ENCODE measurements around the gene ANXA6. TPM values are rescaled to one million over a fixed set of nuclear protein-coding genes. Genes with fewer than 3 reads are reported as not detected.

The ANXA6 gene
- total RNA-seq, 2 experiments from 2014 or later, result 322 to 332 TPM

DNA sequence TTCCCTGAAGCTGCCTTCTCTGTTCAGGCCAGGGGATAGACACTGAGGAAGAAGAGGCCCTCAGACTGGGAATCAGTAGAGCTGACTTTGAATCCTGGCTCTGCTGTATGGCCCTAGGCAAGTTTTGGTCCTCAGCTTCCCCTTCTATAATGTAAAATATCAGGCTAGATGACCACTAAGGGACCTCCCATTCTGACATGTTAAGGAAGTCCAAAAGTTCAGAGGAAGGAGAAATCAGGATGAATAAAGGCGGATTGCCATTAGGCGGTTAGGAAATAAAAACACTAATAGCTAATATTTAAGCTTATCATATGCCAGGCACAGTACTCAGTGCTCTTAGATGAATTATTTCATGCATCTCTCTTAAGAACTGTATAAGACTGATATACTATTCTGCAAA is 67.9 kb downstream of the ANXA6 start:
- intact Hi-C loops (cut with DNase I, micrococcal nuclease), result loop anchor here in 1 of 2 experiments (5.0 to 10.0 kb wide), 2 partner anchors 37 to 305 kb away; no protein-coding TSS in a partner anchor

DNA sequence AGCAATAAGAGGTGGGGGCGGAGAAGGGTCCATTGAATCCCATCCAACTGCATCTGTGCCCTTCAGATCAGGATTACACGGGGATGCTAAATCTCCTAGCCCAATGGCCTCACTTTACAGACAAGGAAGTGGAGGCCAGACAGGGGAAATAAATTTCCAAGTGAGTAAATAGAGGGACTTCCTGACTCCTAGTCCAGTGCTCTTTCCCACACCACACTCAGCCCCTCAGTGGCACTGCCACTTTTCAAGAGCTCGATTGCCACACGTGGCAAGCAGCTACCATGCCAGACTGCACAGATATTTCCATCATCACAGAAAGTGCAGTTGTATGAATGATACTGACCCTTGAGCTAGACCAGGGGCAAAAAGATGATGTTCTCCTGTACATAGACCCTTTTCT is 68.6 kb downstream of the ANXA6 start:
- H3K27ac Mint-ChIP-seq, result no peak overlapping the region
- POLR2A ChIA-PET, result interaction anchor here (0.8 kb wide), 1 partner anchor 11 kb away, joined by 6 read pairs; no protein-coding TSS in a partner anchor
- ATAC-seq (no peak), DNase-seq (no peak)
- CTCF ChIA-PET, result interaction anchor here (1.3 to 2.8 kb wide), 5 partner anchors 8 to 37 kb away, joined by 3 to 16 read pairs (median 6); partner anchors contain the start of gene TNIP1
- intact Hi-C loops (cut with DNase I, micrococcal nuclease), result loop anchor here in 1 of 2 experiments (5.0 to 10.0 kb wide), 2 partner anchors 37 to 304 kb away; no protein-coding TSS in a partner anchor
- peaks cover 55% of the 10 kb centered on the region for H3K4me1 Mint-ChIP-seq
- H3K4me3 Mint-ChIP-seq, result no peak overlapping the region
- no peaks in the 10 kb centered on the region for H3K9me3 Mint-ChIP-seq (ENCODE audit: low read depth)
- H3K27me3 Mint-ChIP-seq, result no peaks in the 10 kb centered on the region
- H3K36me3 Mint-ChIP-seq (ENCODE audit: low read depth), result peaks cover 14% of the 10 kb centered on the region

More for the DNA sequence above, 67.9 kb downstream of the ANXA6 start:
- Mint-ChIP-seq H3K27me3 (no peaks in the 10 kb centered on the region), H3K36me3 (ENCODE audit: low read depth) (peaks cover 10% of the 10 kb centered on the region), H3K27ac (no peak overlapping the region), H3K4me3 (no peak overlapping the region), H3K4me1 (peaks cover 56% of the 10 kb centered on the region), H3K9me3 (ENCODE audit: low read depth) (no peaks in the 10 kb centered on the region)
- ATAC-seq (no peak), DNase-seq (no peak)
- CTCF ChIA-PET, result interaction anchor here (0.5 to 2.8 kb wide), 8 partner anchors 8 to 51 kb away, joined by 3 to 16 read pairs (median 4); partner anchors contain the start of gene TNIP1
- POLR2A ChIA-PET, result interaction anchor here (0.8 kb wide), 1 partner anchor 11 kb away, joined by 6 read pairs; no protein-coding TSS in a partner anchor

DNA sequence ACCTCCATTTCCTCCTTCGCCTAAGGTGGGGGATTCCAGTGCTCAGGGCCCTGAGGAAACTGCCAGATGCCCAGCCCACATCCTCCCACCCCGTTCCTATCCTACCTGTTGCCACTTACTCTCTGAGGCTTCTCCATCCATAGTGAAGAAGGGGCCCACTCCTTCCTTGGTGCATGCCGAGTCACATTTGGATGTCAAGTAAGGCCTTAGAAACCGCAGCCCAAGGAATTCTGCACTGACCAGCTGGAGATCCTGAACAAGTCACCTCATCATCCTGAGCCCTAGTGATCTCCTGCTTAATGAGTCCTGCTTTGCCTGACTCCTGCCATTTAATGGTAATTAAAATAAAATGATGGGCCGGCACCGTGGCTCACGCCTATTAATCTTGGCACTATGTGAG is 70.1 kb downstream of the ANXA6 start:
- H3K9me3 Mint-ChIP-seq (ENCODE audit: low read depth), result no peaks in the 10 kb centered on the region
- peaks cover 54% of the 10 kb centered on the region for H3K4me1 Mint-ChIP-seq
- CTCF ChIA-PET, result interaction anchor here (0.8 to 2.4 kb wide), 5 partner anchors 11 to 163 kb away, joined by 3 to 15 read pairs (median 5); no protein-coding TSS in a partner anchor
- DNase-seq (no peak), ATAC-seq (no peak)
- POLR2A ChIA-PET, result interaction anchor here (0.7 to 1.0 kb wide), 2 partner anchors 9 kb away, joined by 3 read pairs; no protein-coding TSS in a partner anchor
- intact Hi-C loops (cut with DNase I, micrococcal nuclease), result loop anchor here in 1 of 2 experiments (5.0 to 10.0 kb wide), 2 partner anchors 35 to 303 kb away; no protein-coding TSS in a partner anchor
- H3K36me3 Mint-ChIP-seq (ENCODE audit: low read depth), result peaks cover 18% of the 10 kb centered on the region
- peak overlapping the region; percentile 86 for H3K27ac Mint-ChIP-seq
- no peaks in the 10 kb centered on the region for H3K27me3 Mint-ChIP-seq
- H3K4me3 Mint-ChIP-seq, result peak overlapping the region; percentile 80

DNA sequence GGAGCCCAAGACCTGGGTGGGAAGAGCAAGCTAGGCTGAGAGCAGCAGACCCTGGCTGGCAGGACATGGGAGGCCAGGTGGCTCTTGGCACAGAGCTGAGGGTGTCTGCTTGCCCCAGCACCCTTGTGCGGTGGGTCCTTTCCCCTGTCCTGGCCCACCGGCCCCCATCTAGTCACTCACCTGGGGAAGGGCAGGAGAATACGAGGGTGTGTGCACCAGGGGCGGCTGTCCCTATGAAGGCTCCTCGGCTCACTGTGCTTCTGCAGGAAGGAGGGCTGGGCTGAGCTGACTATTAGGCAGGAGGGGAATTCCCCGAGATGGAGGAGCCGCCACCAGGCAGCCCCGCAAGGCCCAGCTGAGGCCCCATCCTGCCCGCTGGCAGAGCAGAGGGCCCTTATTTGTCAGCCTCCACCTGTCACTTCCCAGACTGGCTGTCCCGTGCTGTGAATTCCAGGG is 70.6 kb downstream of the ANXA6 start:
- peak overlapping the region; percentile 80 for H3K4me3 Mint-ChIP-seq
- H3K27me3 Mint-ChIP-seq, result no peaks in the 10 kb centered on the region
- ATAC-seq, result peak; percentile 78
- peak overlapping the region; percentile 86 for H3K27ac Mint-ChIP-seq
- POLR2A ChIA-PET, result interaction anchor here (0.6 to 1.0 kb wide), 2 partner anchors 8 to 528 kb away, joined by 3 read pairs; no protein-coding TSS in a partner anchor
- peaks cover 23% of the 10 kb centered on the region for H3K36me3 Mint-ChIP-seq (ENCODE audit: low read depth)
- H3K9me3 Mint-ChIP-seq (ENCODE audit: low read depth), result no peaks in the 10 kb centered on the region
- DNase-seq, result peak; percentile 85
- CTCF ChIA-PET, result interaction anchor here (0.8 to 2.4 kb wide), 9 partner anchors 11 to 164 kb away, joined by 3 to 15 read pairs (median 3); no protein-coding TSS in a partner anchor
- intact Hi-C loops (cut with DNase I, micrococcal nuclease), result loop anchor here in 1 of 2 experiments (5.0 to 10.0 kb wide), 2 partner anchors 35 to 302 kb away; no protein-coding TSS in a partner anchor
- H3K4me1 Mint-ChIP-seq, result peaks cover 57% of the 10 kb centered on the region

DNA sequence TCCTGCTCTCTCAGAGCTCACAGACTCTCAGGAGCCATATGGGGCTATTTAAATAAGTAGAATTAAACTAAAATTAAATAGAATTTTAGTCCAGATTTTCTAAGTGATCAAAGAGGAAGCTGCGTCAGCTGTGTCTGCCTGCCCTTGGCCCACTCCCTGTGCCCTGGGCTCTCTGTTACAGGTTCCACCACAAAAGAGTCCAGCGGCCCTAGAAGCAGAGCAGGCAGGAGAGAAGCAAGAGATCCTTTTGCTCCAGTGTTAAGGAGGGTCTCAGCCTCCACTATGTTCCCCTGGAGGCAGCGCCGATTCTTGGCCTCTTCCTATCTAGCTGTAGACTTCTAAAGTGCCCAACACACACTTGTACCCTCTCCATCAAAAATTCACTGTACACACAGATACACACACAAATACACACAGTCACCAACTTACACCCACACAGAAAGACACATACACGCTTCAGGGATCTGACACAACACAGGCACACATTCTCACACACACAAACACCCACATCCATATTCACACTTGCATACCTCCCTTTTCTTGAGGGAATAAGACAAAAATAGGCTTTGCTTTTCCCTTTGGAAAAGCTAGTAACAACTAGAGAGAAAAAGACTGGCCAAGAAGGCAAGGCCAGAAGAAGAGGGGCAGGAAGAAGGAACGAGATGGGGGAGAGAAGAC is 71.2 kb downstream of the ANXA6 start:
- no peak for ATAC-seq
- H3K36me3 Mint-ChIP-seq (ENCODE audit: low read depth), result peaks cover 25% of the 10 kb centered on the region
- ChIA-PET POLR2A (interaction anchor here (0.6 to 1.0 kb wide), 2 partner anchors 8 to 527 kb away, joined by 3 read pairs; no protein-coding TSS in a partner anchor), CTCF (interaction anchor here (0.6 to 2.4 kb wide), 8 partner anchors 12 to 97 kb away, joined by 3 to 15 read pairs (median 4); no protein-coding TSS in a partner anchor)
- intact Hi-C loops (cut with DNase I, micrococcal nuclease), result loop anchor here in 1 of 2 experiments (5.0 to 10.0 kb wide), 2 partner anchors 34 to 302 kb away; no protein-coding TSS in a partner anchor
- no peaks in the 10 kb centered on the region for H3K9me3 Mint-ChIP-seq (ENCODE audit: low read depth)
- H3K27me3 Mint-ChIP-seq, result no peaks in the 10 kb centered on the region
- H3K4me1 Mint-ChIP-seq, result peaks cover 55% of the 10 kb centered on the region
- no peak for DNase-seq
- H3K27ac Mint-ChIP-seq, result peak overlapping the region; percentile 86
- peak overlapping the region; percentile 80 for H3K4me3 Mint-ChIP-seq

DNA sequence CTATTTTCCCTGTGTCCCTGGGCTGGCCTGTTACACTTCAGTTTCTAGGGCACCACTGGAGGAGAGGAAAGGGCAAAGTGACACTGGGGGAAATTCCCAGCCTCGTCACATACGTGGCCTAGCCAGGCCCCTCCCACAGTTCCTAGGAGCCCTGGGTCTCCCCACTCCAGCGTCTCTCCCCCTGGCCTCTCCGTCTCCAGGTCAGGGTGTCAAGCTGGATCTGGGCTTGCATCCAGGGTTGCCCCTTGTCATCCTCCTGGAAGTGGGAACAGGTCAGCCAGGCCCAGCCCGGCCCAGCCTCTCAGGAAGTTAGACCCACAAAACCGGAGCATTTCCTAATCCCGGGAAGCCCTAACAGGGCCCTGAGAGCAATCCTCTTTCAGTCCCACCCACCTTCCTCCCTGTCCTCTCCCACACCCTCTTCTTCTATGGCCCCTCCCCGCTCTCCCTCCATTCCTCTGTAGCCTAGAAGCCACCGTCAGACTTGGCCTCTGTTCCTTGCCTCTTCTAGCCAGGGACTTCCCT is 72.0 kb downstream of the ANXA6 start:
- ATAC-seq (peak; percentile 12), DNase-seq (peak; percentile 74)
- H3K4me1 Mint-ChIP-seq, result peaks cover 55% of the 10 kb centered on the region
- no peaks in the 10 kb centered on the region for H3K27me3 Mint-ChIP-seq
- POLR2A ChIA-PET, result no interaction called here
- H3K4me3 Mint-ChIP-seq, result peak overlapping the region; percentile 80
- peaks cover 26% of the 10 kb centered on the region for H3K36me3 Mint-ChIP-seq (ENCODE audit: low read depth)
- CTCF ChIA-PET, result interaction anchor here (1.2 to 2.4 kb wide), 4 partner anchors 9 to 30 kb away, joined by 3 to 15 read pairs (median 6); no protein-coding TSS in a partner anchor
- intact Hi-C loops (cut with DNase I, micrococcal nuclease), result loop anchor here in 1 of 2 experiments (5.0 to 10.0 kb wide), 2 partner anchors 33 to 301 kb away; no protein-coding TSS in a partner anchor
- no peaks in the 10 kb centered on the region for H3K9me3 Mint-ChIP-seq (ENCODE audit: low read depth)
- peak overlapping the region; percentile 86 for H3K27ac Mint-ChIP-seq

DNA sequence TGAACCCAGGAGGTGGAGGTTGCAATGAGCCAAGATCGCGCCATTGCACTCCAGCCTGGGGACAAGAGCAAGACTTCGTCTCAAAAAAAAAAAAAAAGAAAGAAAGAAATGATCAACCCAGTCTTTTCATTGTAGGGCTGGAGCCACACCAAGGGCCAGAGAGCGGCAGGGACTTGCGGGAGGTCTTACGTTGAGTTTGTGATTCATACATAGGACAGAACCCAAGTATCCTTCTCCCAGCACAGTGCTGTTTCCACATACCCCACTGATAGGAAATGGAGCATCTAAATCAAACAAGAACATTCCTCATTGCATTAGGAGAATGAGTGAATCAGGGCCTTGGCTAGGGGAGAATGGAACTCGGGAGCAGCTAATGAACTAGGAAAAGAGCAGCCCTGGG is 73.2 kb downstream of the ANXA6 start:
- peaks cover 35% of the 10 kb centered on the region for H3K36me3 Mint-ChIP-seq (ENCODE audit: low read depth)

DNA sequence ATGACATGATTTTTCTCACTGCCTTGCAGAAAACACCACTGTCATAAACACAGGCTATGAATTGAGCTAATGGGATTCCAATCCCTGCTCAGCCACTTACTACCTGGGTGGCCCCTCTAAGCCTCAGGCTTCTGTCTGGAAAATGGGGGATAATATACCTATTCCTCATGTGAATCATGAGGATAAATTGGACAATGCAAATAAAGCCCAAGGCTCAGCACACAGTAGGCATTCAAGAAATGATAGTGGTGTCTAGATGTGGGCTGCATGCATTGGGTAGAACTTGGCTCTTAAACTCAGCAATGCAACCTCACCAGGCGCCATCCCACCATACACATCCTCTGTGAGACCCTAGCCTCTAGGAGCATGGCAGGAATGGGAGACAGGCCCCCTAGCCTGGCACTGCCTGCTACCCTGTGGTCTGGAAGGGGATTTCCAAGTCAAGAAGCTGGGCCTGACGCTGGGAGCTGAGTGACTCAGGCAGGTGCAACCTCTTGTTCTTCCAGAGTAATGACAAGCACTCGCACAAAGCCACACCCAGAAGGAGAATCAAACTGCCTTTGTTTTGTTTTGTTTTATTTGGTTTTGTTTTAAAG is 74.4 kb downstream of the ANXA6 start:
- ATAC-seq, result peak; percentile 42
- Mint-ChIP-seq H3K27ac (peak overlapping the region; percentile 87), H3K9me3 (ENCODE audit: low read depth) (no peaks in the 10 kb centered on the region), H3K4me3 (peak overlapping the region; percentile 80), H3K27me3 (no peaks in the 10 kb centered on the region), H3K4me1 (peaks cover 69% of the 10 kb centered on the region), H3K36me3 (ENCODE audit: low read depth) (peaks cover 45% of the 10 kb centered on the region)
- ChIA-PET CTCF (interaction anchor here (0.7 to 4.4 kb wide), 11 partner anchors 10 to 688 kb away, joined by 3 to 37 read pairs (median 5); partner anchors contain the start of gene G3BP1), POLR2A (interaction anchor here (0.6 to 1.4 kb wide), 5 partner anchors 9 to 67 kb away, joined by 3 to 11 read pairs (median 4); no protein-coding TSS in a partner anchor)
- peak; percentile 87 for DNase-seq
- intact Hi-C loops (cut with DNase I, micrococcal nuclease), result loop anchor here (1.0 to 10.0 kb wide), 7 partner anchors 11 to 689 kb away; partner anchors contain the start of genes G3BP1 (in 1 of the 2) and GM2A (in 1 of the 2)

More for the DNA sequence above, 73.2 kb downstream of the ANXA6 start:
- Mint-ChIP-seq H3K27ac (peak overlapping the region; percentile 87), H3K9me3 (ENCODE audit: low read depth) (no peaks in the 10 kb centered on the region), H3K4me3 (peak overlapping the region; percentile 80), H3K27me3 (no peaks in the 10 kb centered on the region), H3K4me1 (peaks cover 58% of the 10 kb centered on the region)
- CTCF ChIA-PET, result interaction anchor here (0.5 to 4.4 kb wide), 8 partner anchors 8 to 157 kb away, joined by 3 to 37 read pairs (median 8); no protein-coding TSS in a partner anchor
- POLR2A ChIA-PET, result no interaction called here
- DNase-seq (no peak), ATAC-seq (no peak)
- intact Hi-C loops (cut with DNase I, micrococcal nuclease), result loop anchor here (5.0 to 10.0 kb wide), 4 partner anchors 128 to 688 kb away; partner anchors contain the start of genes G3BP1 (in 1 of the 2) and GM2A (in 1 of the 2)

DNA sequence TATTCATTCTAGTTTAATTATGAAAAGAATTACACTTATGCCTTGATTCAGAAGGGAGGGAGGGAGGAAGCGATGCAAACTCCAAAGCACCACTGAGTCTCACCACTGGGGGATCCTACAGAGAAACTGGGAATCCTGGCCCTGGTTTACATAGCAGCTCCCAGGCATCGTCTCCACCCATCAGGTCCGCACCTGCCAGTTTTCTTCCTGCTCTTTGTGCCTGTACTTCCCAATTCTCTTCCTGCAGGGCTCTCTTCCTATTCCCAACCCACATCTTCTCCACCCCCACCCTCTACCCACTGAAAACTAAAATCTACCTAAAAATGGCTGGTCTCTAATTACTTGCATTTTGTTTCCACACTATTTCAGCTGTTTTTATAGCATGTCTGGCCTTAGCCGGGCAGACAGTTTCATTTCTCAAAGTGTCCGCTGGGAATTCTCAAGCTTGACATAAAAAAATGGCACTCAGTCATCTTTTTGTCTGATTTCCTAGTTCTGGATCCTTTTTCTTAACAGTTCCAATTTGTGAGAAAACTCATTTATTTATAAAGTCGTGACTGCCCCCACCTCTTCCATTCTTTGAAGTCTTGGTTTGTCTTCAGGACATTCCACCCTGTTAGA is 75.2 kb downstream of the ANXA6 start:
- intact Hi-C loops (cut with DNase I, micrococcal nuclease), result loop anchor here (5.0 to 10.0 kb wide), 4 partner anchors 130 to 690 kb away; partner anchors contain the start of genes G3BP1 (in 1 of the 2) and GM2A (in 1 of the 2)
- ChIA-PET POLR2A (interaction anchor here (1.0 to 1.4 kb wide), 3 partner anchors 11 to 67 kb away, joined by 3 to 11 read pairs (median 4); no protein-coding TSS in a partner anchor), CTCF (interaction anchor here (0.7 to 4.4 kb wide), 12 partner anchors 13 to 689 kb away, joined by 3 to 37 read pairs (median 6); partner anchors contain the start of gene G3BP1)
- Mint-ChIP-seq H3K4me3 (peak overlapping the region; percentile 80), H3K27me3 (no peaks in the 10 kb centered on the region), H3K36me3 (ENCODE audit: low read depth) (peaks cover 53% of the 10 kb centered on the region), H3K27ac (peak overlapping the region; percentile 87), H3K4me1 (peaks cover 72% of the 10 kb centered on the region), H3K9me3 (ENCODE audit: low read depth) (no peaks in the 10 kb centered on the region)
- ATAC-seq, result no peak
- no peak for DNase-seq

All from activated CD4-positive, alpha-beta T cell treated with anti-CD3 and anti-CD28 coated beads for 36 hours (primary cell).